ENCODE data around the gene ADCYAP1.

ADCYAP1 gene

DNA sequence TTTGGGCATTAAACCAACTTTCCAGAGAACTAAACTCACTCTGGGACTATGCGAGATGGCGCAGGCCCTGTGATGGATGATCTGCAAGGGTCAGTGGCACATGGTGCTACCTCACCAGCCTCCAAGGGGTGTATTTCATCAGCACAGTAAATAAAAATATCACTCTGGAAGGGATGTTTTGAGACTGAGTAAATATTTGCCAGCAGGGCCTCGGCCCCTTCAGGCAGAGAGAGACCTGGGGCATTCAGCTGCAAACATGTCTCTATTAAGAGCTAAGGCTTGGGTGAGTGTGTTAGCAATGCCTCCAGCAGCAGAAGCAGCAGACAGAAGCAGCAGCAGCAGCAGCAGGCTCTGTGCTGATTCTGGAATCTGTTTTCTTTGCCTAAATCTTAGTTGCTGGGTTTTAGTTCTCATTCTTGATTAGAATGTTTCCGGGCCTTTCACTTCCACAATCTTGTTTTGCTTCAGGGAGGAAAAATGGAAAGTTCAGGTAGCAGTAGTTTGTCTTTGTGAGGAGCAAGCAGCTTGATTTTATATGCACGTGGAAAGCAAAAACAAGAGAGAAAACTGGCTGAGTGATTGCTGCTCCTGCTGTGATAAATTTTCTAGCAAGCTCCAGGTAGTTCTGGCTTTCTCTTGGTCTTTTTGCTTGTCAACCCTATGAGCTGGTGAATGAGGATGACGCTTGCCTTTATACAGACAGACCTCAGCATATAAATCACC, 18.6 kb downstream of the ADCYAP1 start:
- no peak for DNase-seq (ENCODE audit: extremely low spot score)
- ChIA-PET CTCF (no interaction called here), POLR2A (no interaction called here)
- TF ChIP-seq, protein P1, sequence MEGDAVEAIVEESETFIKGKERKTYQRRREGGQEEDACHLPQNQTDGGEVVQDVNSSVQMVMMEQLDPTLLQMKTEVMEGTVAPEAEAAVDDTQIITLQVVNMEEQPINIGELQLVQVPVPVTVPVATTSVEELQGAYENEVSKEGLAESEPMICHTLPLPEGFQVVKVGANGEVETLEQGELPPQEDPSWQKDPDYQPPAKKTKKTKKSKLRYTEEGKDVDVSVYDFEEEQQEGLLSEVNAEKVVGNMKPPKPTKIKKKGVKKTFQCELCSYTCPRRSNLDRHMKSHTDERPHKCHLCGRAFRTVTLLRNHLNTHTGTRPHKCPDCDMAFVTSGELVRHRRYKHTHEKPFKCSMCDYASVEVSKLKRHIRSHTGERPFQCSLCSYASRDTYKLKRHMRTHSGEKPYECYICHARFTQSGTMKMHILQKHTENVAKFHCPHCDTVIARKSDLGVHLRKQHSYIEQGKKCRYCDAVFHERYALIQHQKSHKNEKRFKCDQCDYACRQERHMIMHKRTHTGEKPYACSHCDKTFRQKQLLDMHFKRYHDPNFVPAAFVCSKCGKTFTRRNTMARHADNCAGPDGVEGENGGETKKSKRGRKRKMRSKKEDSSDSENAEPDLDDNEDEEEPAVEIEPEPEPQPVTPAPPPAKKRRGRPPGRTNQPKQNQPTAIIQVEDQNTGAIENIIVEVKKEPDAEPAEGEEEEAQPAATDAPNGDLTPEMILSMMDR (IDR thresholded peaks at IDR 0.05; ENCODE audit: control extremely low read depth, extremely low read depth, low read depth, missing control alignments) = no peak

DNA sequence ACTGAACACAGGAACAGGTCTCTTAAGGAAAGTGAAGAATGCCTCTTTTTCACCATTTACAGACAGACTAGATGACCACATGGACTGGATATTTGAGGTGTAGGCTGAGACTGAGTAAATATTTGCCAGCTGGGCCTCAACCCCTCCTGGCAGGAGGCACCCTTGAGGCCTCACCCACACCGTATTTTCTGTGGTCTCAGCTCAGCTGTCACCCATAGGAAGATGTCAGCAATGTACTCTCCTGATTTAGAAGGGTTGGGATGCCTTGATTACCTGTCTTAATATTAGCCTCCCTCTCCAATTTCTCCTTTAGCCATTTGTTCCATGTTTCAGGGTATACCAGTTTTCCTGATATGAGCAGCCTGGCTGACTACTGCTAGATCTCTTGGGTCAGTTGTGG, 20.3 kb downstream of the ADCYAP1 start:
- POLR2A ChIA-PET = no interaction called here
- CTCF ChIA-PET = interaction anchor here (1.3 kb wide), 1 partner anchor 12 kb away, joined by 3 read pairs; no protein-coding TSS in a partner anchor
- no peak for DNase-seq (ENCODE audit: extremely low spot score)
- TF ChIP-seq, protein P1 (IDR thresholded peaks at IDR 0.05; ENCODE audit: control extremely low read depth, extremely low read depth, low read depth, missing control alignments) = no peak

DNA sequence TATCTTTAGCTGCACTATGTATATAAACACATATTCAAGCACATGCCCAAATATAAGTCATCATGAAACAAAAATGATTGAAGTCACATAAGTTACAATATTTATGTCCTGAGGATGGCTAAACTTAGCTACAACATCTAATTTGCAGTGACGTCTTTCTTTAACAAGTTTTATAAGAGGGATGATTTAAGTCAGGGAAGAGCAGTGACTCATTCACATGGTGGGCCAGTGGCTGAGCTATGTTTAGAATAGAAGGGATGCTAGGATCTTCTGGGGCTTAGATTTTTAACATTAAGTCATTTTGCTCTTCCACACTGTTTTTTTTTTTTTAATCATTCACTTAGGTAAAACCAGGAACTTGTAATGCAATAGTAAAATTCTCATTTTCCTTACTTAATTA, 22.3 kb downstream of the ADCYAP1 start:
- TF ChIP-seq, protein P1 (IDR thresholded peaks at IDR 0.05; ENCODE audit: control extremely low read depth, extremely low read depth, low read depth, missing control alignments) = no peak
- CTCF ChIA-PET = interaction anchor here (1.2 kb wide), 1 partner anchor 28 kb away, joined by 5 read pairs; no protein-coding TSS in a partner anchor
- POLR2A ChIA-PET = no interaction called here
- no peak for DNase-seq (ENCODE audit: extremely low spot score)

DNA sequence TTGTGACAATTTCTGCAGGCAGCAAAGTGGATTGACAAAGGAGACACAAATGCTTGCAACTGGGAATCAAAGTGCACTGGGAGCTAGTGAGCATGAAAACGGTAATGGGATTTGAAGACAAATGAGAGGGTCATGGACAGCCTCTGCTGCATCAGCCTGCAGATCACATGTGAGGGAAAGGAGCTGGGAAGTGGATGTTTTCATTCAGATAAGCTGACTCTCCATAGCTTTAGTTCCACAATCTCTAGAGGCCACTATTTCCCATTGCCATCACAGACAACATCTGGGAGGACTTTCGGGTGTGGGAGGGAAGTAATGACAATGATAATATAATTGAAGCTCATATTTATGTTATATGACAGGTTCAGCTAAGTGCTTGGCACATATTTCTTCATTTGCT, 28.4 kb downstream of the ADCYAP1 start:
- ChIA-PET CTCF (interaction anchor here (0.8 to 1.4 kb wide), 3 partner anchors 22 to 28 kb away, joined by 3 to 7 read pairs (median 3); no protein-coding TSS in a partner anchor), POLR2A (no interaction called here)
- DNase-seq (ENCODE audit: extremely low spot score) = no peak
- TF ChIP-seq, protein P1 (IDR thresholded peaks at IDR 0.05; ENCODE audit: control extremely low read depth, extremely low read depth, low read depth, missing control alignments) = no peak

DNA sequence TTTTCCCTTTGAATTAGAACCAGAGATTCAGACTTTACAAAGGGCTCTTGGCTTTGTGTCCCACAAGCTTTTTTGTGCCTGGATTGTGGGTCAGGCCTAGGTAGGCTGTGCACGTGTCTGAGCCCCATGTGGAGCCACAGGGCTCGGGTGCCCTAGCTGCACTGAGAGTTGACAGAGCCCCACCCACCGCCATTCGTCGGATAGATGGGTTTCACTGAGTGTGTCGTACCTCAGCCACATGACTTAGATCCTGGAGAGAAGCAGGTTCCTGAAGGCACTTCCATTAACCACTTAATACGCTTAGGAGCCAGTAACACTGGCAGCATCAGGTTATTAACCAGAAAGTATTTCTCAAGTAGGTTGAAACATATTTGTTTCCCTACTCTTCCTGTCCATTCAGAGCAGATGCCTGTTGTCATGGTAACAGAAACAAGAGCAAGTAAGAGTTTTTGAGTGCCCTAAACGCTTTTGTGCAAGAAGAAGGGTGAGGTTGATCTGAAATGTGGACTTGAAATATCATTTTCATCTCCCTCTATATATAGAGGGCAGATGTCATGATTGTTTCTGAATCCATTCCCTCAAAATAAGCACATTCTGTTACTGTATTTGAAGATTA, 30.0 kb downstream of the ADCYAP1 start:
- TF ChIP-seq, protein P1 (IDR thresholded peaks at IDR 0.05; ENCODE audit: control extremely low read depth, extremely low read depth, low read depth, missing control alignments) = no peak
- ChIA-PET CTCF (no interaction called here), POLR2A (no interaction called here)
- no peak for DNase-seq (ENCODE audit: extremely low spot score)

DNA sequence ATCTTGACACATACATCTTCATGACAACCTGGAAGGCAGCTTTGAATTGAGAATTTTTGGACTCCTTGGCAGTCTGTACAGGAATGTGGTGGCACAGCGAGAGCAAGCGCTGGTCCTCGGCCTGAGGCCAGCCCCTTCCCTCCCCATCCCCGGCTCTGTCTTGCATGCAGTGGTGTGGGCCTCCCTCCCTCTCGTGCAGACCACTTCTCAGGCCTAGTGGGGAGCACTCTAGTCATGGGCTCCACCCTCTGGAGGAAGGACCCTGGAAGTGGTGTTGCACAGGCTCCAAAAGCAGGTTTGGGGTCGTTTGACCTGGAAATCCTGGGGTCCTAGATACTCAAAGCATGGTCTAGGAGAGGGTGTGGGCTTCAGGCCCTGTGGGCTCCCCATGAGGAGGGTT, 32.3 kb downstream of the ADCYAP1 start:
- ChIA-PET CTCF (no interaction called here), POLR2A (no interaction called here)
- no peak for DNase-seq (ENCODE audit: extremely low spot score)
- TF ChIP-seq, protein P1 (IDR thresholded peaks at IDR 0.05; ENCODE audit: control extremely low read depth, extremely low read depth, low read depth, missing control alignments) = no peak
